ENCODE results near the gene RAB40C. TPM values are rescaled to one million over a fixed set of nuclear protein-coding genes. Genes with fewer than 3 reads are reported as not detected.

RAB40C gene
- total RNA-seq, 1 donor from 2014 or later, result 30.6 TPM

DNA sequence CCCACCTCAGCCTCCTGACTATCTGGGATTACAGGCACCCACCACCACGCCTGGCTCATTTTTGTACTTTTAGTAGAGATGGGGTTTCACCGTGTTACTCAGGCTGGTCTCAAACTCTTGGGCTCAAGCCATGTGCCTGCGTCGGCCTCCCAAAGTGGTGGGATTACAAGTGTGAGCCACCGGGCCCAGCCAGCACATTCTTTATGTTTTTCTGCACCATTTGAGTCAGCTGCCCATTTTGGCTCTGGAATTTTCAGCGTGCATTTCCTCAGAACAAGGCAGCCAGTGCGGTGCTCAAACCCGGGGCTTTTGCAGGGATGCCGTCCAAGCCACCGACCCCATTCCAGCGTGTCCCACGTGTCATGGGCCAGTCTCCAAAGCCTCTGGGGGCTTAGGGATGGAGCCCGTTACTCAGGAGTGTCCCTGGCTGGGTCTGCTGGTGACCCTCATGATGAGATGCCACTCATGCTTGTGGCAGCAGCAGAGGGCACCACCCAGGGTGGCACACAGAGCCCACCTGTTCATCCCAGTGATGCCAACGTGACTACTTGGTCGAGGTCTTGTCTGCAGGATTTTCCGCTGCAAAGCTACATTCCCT, 3.7 kb upstream of the RAB40C start:
- TF ChIP-seq, protein P1, sequence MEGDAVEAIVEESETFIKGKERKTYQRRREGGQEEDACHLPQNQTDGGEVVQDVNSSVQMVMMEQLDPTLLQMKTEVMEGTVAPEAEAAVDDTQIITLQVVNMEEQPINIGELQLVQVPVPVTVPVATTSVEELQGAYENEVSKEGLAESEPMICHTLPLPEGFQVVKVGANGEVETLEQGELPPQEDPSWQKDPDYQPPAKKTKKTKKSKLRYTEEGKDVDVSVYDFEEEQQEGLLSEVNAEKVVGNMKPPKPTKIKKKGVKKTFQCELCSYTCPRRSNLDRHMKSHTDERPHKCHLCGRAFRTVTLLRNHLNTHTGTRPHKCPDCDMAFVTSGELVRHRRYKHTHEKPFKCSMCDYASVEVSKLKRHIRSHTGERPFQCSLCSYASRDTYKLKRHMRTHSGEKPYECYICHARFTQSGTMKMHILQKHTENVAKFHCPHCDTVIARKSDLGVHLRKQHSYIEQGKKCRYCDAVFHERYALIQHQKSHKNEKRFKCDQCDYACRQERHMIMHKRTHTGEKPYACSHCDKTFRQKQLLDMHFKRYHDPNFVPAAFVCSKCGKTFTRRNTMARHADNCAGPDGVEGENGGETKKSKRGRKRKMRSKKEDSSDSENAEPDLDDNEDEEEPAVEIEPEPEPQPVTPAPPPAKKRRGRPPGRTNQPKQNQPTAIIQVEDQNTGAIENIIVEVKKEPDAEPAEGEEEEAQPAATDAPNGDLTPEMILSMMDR (IDR thresholded peaks at IDR 0.05; ENCODE audit: unreplicated experiment), result no peak
- H3K4me3 Mint-ChIP-seq (ENCODE audit: low read depth), result no peak overlapping the region
- no peak for DNase-seq (ENCODE audit: low spot score, unreplicated experiment)
- H3K27me3 Mint-ChIP-seq, result peaks cover 12% of the 10 kb centered on the region
- H3K27ac Mint-ChIP-seq, result peak overlapping the region; percentile 37
- no peaks in the 10 kb centered on the region for H3K36me3 Mint-ChIP-seq (ENCODE audit: insufficient read depth)
- no peaks in the 10 kb centered on the region for H3K9me3 Mint-ChIP-seq (ENCODE audit: low read depth)
- peaks cover 12% of the 10 kb centered on the region for H3K4me1 Mint-ChIP-seq (ENCODE audit: low read depth)

DNA sequence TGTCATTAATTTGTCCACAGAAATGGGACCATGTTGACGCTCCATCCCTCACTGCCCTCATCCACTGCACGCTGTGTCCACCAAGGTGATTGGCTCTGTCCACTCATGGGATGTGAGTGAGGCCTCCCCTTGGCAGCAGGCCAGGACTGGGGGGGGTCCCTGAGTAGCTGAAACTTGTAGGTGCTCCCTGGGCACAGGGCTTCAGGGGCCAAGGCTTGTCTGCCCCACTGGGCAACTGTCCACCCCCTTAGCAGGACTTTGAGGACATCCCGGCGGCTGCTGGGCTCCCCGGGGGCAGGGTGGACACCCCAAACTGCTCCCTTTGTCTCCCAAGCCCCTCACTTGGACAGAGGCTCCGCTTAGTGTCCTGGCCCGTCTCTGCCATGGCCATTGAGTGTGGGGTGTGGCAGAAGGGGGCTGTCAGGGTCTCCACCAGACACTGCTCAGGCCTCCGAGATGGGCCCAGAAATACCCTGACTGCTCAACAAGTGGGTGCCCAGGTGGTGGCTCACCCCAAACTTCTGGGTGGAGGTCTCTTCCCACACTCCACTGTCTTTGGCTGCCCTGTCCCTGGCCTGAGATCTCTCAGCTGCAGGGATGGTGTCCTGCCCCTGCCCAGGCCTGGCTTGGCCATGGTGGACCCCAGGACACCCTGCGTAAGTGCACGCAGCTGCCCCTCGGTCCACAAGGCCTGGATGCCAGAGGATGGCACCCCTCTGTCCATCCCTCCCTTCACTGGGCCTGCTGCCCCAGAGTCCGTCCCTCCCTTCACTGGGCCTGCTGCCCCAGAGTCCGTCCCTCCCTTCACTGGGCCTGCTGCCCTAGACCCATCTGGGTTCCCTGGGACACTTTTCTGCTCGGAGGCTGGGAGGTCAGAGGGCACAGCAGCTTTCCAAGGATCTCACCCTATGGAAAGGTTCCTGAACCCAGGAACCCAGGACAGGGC, 2.9 kb upstream of the RAB40C start:
- Mint-ChIP-seq H3K27me3 (peaks cover 12% of the 10 kb centered on the region), H3K36me3 (ENCODE audit: insufficient read depth) (no peaks in the 10 kb centered on the region), H3K9me3 (ENCODE audit: low read depth) (no peaks in the 10 kb centered on the region), H3K27ac (peak overlapping the region; percentile 81), H3K4me3 (ENCODE audit: low read depth) (peak overlapping the region; percentile 93), H3K4me1 (ENCODE audit: low read depth) (peaks cover 14% of the 10 kb centered on the region)
- DNase-seq (ENCODE audit: low spot score, unreplicated experiment), result no peak
- TF ChIP-seq, protein P1 (IDR thresholded peaks at IDR 0.05; ENCODE audit: unreplicated experiment), result no peak

DNA sequence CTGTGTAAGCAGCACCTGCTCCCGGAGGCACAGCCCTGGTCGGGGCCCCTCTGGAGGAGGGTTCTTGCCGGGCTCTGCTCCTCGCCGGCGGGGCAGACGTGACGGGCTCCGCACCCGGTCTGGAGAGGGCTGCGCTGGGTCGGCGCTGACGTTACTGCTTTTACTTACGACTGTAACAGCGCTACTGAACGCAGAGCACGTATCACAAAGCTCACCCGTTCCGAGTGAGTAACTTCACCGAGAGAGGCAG, 1.3 kb upstream of the RAB40C start:
- TF ChIP-seq, protein P1 (IDR thresholded peaks at IDR 0.05; ENCODE audit: unreplicated experiment), result no peak

DNA sequence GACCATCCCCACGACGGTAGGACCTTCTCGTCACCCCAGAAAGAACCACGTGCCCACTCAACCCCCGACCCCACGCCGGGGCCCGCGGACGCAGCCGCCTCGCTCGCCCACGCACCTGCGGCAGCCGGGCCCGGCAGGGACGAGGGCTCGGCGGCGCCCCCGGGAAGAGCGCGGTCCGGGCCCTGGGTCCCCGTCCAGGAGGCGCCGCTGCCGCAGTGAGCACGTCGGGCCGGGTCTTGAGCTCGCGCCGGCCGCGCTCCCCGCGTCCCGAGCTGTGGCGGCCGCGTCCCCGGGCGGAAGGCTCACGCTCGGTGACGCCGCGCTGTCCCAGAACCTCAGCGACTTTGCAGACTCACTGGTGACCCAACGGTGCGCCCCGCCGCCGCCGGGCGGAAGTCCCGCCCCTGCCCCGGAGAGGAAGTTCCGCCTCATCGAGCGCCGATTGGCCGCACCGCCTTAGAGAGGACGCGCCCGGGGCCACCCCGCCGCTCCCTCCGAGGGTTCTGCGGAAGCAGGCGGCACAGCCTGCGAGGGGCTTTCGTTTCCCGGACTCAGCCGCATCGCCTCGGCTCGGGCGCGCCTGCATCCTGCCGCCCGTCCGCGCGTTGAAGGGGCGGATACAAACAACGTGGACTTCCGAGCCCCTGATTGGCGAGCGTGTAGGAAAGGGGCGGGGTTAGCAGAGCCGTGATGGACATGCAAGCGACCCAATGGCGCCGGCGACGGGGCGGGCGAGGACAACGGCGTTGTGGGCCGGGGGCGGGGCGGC, 793 bp upstream of the RAB40C start:
- Mint-ChIP-seq H3K9me3 (ENCODE audit: low read depth) (no peaks in the 10 kb centered on the region), H3K27me3 (peaks cover 12% of the 10 kb centered on the region), H3K36me3 (ENCODE audit: insufficient read depth) (peaks cover 3% of the 10 kb centered on the region), H3K4me3 (ENCODE audit: low read depth) (peak overlapping the region; percentile 94), H3K27ac (peak overlapping the region; percentile 99), H3K4me1 (ENCODE audit: low read depth) (peaks cover 22% of the 10 kb centered on the region)
- TF ChIP-seq, protein P1 (IDR thresholded peaks at IDR 0.05; ENCODE audit: unreplicated experiment), result no peak
- DNase-seq (ENCODE audit: low spot score, unreplicated experiment), result peak; percentile 96

More for the DNA sequence above, 1.3 kb upstream of the RAB40C start:
- peak; percentile 46 for DNase-seq (ENCODE audit: low spot score, unreplicated experiment)
- Mint-ChIP-seq H3K27ac (peak overlapping the region; percentile 98), H3K9me3 (ENCODE audit: low read depth) (no peaks in the 10 kb centered on the region), H3K36me3 (ENCODE audit: insufficient read depth) (peaks cover 3% of the 10 kb centered on the region), H3K27me3 (peaks cover 12% of the 10 kb centered on the region), H3K4me3 (ENCODE audit: low read depth) (peak overlapping the region; percentile 93), H3K4me1 (ENCODE audit: low read depth) (peaks cover 20% of the 10 kb centered on the region)

DNA sequence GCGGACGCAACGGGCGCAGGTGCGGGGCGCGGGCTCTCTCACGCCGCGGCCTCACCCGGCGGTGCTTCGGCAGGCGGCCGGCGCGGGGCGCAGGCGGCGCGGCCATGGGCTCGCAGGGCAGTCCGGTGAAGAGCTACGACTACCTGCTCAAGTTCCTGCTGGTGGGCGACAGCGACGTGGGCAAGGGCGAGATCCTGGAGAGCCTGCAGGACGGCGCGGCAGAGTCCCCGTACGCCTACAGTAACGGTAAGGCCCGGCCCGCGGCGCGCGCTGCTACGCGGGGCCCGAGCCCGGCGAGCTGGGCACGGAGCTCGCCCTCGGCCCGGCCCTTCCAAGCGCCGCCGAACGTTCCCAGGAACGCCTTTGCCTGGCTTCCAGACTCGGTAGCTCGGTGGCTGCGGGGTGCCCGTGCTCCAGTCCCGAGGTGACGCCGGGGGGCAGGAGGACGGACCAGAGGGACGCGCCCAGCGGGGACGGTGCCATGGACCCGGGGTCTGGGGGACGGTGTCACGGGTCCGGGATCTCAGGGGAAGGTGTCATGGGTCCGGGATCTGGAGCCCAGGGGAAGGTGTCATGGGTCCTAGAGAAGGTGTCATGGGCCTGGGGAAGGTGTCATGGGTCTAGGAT, 435 bp downstream of the RAB40C start:
- TF ChIP-seq, protein P1 (IDR thresholded peaks at IDR 0.05; ENCODE audit: unreplicated experiment), result no peak
- peak overlapping the region; percentile 80 for H3K4me3 Mint-ChIP-seq (ENCODE audit: low read depth)
- H3K4me1 Mint-ChIP-seq (ENCODE audit: low read depth), result peaks cover 23% of the 10 kb centered on the region
- no peak for DNase-seq (ENCODE audit: low spot score, unreplicated experiment)
- peaks cover 11% of the 10 kb centered on the region for H3K27me3 Mint-ChIP-seq
- no peaks in the 10 kb centered on the region for H3K9me3 Mint-ChIP-seq (ENCODE audit: low read depth)
- peaks cover 3% of the 10 kb centered on the region for H3K36me3 Mint-ChIP-seq (ENCODE audit: insufficient read depth)
- H3K27ac Mint-ChIP-seq, result peak overlapping the region; percentile 90

Data from progenitor cell of endocrine pancreas (in vitro differentiated cells).